Activated naive CD4-positive, alpha-beta T cell treated with Interleukin-2 at 50 U/mL for 16 hours (primary cell): Measurements from ENCODE around the gene RRAGC.
"Not testable (repeated sequence)": the region's sequence is repeated elsewhere in the genome, so short reads cannot be mapped to it uniquely, and the experiment has no call there.

Source experiments
- DNase-seq: peaks from one replicate; pipeline ENCODE4 v3.0.0-alpha.2; 2020

The RRAGC gene

DNA sequence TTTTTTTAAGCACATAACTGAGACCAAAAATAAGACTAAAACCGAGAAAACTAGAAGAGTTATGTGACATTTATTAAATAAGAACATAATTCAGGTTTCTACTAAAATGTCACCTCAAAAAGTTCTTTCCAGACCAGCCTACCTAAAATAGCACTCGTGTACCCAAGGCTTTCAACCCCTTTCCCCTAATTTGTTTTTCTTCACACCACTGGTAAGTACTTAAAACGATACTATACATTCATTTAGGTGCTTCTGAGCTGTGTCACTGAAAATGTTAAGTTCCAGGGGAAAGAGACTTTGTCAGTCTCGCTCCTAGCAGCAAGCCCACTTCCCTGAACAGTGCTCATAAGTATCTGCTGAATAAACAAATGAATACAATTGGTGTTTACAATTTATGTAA lies 6.8 kb downstream of the RRAGC start:
- DNase-seq = peak; percentile 6

GRCh38 chr1:38848071-38848470 lies 11.5 kb downstream of the RRAGC start:
- DNase-seq = no peak

DNA sequence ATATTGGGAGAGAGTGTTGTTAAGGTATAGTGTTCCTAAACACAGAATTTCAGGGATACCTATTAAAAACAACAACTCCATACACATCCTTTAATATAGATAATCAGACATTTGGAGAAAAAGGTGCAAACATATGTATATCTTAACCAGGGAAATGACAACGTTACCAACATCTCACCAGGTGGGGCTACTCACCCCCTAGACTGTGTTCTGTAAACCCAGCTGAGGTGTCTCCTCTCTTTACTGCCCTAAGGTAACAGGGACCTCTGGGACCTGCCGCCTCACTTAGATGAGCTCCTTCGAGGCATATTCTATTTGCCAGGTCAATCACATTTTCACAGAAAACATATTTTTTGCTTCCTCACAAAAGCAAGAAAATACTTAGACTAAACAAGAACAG lies 13.4 kb downstream of the RRAGC start:
- DNase-seq = no peak

DNA sequence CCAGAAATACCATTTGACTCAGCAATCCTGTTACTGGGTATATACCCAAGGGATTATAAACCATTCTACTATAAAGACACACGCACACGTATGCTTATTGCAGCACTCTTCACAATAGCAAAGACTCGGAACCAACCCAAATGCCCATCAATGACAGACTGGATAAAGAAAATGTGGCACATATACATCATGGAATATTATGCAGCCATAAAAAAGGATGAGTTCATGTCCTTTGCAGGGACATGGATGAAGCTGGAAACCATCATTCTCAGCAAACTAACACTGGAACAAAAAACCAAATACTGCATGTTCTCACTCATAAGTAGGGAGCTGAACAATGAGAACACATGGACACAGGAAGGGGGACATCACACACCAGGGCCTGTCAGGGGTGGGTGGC lies 14.5 kb downstream of the RRAGC start:
- not testable (repeated sequence) for DNase-seq

DNA sequence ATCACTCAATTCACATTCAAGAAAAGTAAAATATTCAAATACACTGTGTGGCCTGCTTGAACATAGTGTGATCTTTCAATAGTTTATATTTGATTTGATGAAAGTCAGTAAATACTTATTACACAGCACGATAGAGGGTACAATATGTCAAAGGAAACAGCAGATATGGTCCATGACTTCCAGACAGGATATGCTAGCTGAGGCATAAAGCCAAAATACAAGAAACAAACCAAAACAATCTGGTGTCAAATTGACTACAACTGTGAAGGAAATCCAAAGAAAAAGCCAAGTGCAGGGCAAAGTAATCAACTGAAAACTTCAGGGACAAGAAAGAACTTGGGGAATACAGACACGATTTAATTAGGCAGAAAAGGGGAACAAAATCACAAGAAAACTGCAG lies 19.3 kb downstream of the RRAGC start:
- DNase-seq = no peak

DNA sequence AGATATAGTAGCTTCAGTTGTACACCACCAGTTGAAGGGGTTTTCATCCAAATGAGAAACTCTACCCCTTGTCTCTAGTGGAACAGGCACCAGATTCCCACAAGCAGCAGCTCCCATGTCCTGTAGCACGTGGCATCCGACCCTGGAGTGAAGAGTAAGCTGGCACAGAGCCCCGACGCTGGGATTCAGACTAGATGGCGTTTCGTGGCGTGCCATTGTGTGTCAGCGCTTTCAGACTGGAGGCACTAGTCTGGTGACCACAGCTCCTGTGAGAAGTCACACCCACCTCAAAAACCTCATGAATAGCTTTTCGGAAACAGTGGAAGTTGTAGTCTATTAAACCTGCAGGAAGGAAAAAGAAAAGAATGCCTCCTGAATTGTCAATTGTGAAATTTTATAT lies 20.2 kb downstream of the RRAGC start:
- DNase-seq = no peak

GRCh38 chr1:38836316-38836715 lies 23.3 kb downstream of the RRAGC start:
- DNase-seq = not testable (repeated sequence)

DNA sequence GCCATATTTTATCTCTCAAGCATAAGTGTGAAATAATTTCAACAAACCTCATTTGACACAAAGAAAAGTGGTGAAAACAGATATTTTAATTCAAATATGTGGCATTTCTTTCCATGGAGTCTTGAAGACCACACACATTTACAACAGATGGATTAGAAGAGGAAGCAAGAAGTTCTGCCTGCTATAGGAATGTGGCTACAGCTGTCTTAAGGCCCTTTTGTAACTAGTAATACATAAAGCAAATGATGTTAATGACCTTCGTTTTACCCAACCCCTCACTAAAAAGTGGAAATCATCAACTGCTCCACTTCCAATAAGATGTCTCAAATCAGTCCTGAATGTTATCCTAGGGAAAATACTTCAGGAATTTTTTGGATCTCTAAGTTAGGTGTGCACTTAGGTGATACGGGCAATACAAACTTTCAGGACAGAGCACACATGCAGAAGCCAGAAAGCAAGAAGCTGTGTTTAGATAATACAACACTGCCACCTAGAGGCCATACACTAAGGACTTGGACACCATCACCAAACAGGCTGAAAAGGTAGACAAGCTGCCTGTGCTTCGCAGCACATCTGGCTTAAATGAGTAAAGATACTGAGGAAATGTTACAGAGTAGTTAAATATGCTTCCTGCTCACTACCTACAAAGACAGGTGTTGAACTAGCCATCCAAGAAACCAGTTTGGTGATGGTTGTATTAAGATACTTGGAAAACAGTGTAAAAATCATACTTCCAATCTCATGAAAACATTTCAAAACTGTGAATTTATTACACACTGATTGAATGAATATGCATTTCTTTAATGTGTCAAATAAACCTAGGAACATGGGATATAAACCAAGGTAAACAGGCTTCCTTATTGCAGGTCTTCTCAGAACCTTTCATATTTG lies 24.4 kb downstream of the RRAGC start:
- peak; percentile 26 for DNase-seq

DNA sequence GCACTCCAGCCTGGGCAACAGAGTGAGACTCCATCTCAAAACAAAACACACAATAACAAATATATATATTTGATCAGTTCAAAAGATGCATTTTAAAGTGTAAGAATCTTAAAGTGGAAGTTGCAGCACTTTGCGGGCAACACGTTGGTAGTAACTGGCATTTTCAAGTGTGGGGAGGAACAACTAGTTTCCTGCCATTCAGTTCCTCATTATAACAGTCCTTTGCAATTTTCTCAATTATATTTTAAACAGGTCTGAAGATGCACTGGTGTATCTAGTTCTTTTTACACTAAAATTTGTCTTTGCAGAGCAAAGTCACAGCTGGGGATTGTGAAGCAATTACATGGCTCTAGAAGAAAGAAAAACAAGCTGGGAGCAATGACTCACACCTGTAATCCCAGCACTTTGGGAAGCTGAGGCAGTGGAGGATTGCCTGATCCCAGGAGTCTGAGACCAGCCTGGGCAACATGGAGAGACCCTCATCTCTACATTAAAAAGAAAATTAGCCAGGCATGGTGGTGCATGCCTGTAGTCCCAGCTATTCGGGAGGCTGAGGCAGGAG lies 25.3 kb downstream of the RRAGC start:
- DNase-seq = no peak

DNA sequence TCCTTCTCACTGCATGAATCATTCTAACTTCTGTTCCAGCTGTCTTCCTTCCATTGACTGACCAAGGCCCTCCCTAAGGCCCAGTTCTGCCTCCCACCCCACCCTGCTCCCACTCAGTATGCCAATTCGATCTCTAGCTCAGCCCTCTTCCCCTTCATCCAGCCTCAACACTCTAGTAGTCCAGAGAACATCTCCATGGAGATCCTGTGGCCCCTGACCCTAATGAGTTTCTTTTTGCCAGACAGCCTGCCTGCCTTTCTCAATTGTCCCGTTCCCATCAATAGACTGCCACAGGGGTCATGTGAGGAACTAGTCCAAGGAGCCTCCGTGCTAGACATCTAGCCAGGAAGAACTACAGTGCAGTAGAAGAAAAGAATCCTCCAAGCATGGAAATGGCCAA lies 26.4 kb downstream of the RRAGC start:
- no peak for DNase-seq

DNA sequence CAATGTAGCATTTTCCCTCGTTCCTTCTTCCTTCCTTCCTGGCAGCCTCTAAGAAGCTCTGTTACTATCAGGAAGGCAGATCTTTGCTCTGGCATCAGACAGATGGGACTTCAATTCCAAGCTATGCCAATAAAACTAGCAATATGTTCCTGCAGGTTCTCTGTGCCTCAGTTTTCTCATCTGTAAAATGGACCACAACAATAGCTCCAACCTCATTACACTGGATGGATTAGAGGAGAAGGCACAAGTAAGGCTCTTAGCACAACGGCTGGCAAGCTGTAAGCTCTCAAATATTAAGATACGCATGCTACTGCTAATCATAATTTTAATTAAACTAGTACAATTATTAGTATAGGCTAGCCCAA lies 27.2 kb downstream of the RRAGC start:
- no peak for DNase-seq

DNA sequence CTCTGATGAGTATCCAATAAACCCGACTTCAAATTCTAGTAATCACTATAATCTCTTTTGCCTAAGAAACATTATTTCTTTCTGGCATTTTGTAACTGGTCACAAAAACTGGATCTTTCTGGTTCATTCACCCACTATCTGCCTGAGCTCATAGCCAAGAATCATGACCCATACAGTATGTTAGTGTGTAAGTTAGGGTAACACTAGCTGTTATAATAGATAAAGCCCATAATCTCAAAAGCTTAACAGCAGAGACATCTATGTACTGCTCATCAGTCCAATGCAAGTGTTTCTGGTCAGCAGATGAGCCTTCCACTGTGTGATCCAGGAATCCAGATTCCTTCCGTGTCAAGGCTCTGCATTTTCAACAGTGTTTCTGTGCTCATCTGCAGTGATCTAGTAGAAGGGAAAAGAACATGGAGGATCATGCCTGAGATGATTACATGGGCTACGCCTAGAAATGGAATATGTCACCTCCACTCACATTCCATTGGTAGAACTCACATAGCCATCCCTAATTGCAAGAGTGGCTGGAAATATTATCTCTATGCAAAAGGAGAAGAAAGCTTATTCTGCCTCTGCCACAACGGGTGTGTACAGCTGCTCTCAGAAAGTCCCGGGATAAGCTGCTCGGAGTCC lies 27.7 kb downstream of the RRAGC start:
- DNase-seq = no peak

DNA sequence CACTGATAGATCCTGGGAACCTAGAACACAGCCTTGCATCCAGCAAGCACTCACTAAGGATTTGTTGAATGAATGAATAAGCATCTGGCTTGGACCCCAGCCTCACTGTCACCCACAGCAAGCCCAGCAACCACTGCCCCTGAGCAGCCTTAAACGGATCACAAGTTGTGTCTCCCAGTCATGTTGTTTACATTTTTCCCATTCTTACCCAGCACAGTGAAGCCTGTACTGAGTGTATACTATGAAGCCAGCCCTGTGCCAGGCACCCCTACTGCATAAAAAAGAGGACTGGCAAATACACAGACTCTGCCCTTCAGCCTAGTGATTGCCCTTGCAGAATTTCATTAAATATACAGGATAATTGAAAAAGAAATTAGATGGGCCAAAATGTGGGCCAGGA lies 30.2 kb downstream of the RRAGC start:
- no peak for DNase-seq

DNA sequence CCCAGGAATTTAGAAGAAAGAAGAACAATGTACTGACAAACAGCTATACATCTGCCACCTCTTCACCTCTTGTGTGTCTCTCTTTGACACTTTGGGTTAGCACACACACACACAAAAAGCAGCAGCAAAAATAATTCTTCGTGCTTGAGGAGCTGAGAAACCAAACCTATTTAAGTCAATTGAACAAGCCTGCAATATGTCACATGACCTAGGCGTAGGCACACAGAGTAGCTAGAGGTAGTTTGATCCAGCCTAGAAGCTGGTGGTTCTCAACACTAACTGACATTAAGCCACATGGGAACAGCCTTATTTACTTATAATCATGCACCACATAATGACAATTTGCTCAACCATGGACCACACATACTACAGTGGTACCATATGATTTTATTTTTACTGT lies 32.3 kb downstream of the RRAGC start:
- DNase-seq = no peak

DNA sequence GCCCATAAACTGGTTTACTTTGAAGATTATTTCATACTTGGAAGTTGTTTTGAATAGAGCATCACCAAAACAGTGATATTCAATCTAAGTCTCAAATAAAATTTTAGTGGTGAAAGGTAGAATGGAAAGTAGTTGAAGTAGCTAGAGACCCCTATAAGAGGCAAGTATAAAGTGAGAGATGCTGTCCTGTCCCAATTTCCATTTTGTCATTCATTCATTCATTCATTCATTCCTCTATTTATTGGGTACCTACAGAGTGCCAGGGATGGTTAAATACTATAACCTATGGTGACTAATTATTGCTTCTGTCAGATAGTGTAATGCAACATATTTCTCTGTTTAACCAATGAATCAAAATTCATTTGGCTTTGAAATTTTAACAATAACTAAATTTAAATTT lies 32.7 kb downstream of the RRAGC start:
- no peak for DNase-seq

DNA sequence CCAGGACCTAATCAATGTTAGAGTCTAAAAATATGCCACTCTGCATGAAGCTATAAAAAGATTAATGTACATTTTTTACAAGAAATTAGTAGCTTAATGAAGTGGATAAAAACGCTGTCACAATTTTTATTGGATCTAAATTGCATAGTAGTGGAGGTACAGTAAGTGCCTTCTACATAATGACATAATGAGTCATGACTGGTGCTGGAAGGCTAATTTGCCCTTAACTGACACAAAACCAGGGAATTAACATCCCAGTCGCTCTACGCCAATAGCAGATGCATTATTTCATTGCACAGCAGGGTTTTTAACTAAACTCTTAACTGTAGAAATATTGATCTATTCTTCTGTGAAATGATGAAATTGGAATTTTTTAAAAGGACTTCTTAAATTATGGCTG lies 33.3 kb downstream of the RRAGC start:
- DNase-seq = no peak

GRCh38 chr1:38820860-38821259 lies 38.7 kb downstream of the RRAGC start:
- no peak for DNase-seq

DNA sequence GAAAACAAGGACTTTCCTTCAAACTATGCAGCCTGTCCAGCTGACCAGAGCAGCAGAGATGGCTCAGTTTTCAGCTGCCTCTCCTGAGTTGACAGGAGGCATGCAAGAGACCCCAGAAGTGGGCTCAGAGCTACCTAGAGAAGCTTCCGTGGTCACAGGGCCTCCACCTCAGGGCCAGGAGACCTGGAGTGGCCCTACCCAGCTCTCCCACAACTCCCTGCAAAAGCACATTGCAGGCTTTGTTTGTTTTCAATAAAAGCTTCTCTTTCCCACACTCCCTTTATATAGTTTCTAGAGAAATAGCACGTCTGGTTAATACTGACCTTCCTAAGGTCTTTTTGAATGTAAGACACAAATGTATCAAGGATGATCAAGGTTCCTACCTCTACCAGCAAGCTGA lies 40.1 kb downstream of the RRAGC start:
- no peak for DNase-seq

DNA sequence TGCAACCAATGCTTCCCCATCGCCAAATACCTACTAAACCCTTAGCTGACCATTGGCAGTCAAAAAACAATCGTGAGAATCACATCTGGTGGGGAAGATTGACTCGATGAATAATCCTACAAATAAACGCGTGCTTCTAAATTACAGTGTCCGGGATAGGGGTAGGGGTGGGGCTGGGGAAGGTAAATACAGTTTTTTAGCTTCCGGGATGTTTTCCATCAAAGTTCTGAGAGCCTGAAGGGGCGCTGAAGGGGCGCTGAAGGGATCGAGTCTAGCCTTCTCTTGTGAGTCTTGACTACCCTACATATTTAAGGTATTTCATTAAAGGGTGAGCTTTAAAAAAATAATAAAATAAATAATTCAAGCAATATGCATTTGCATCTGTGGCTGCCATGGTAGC lies 40.5 kb downstream of the RRAGC start:
- DNase-seq = no peak

DNA sequence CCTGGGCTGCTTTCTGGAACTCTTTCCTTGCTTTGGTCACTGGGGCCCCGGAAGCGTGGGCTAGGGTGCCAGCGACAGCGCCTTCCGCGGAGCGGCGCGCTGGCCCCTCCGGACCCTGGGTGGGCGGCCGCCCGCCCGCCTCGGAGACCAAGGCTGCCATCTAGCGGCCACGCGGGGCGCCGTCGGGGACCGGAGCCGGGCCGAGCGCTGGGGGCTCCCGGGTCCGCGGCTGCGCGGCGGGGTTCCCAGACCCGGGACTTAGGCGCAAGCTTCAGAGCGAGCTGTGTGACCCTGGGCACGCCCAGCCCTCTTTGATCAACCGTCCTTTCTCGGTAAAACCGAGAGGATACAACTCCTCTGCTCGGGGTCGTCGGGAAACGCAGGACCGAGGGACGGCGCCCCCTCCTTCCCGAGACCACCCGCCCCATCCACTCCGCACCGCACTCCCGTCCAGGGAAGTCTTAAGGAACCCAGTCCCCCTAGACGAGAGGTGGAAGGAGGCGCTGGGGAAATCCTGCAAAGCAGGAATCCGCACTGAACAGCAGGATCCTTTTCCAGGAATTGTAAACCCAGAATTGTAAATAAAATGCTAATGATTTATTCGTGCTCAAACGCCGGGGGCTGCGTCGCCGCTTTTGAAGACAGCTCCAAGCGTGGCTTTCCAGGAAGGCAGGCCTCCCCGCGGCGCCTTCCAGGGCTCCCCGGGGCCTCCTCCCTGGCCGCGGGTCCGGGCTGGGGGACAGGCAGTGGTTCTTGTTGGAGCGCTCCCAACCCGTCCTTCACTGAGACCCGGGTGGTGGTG lies 41.2 kb downstream of the RRAGC start:
- peak; percentile 56 for DNase-seq

GRCh38 chr1:38817267-38818174 lies 42.1 kb downstream of the RRAGC start:
- no peak for DNase-seq

- no peak for DNase-seq
Measured at GRCh38 chr1:38815903-38816627, 43.5 kb downstream of the RRAGC start.
